ENCODE data around the gene MED31. TPM values are rescaled to one million over a fixed set of nuclear protein-coding genes. Genes with fewer than 3 reads are reported as not detected.

MED31 gene
- total and polyA plus RNA-seq, 2 of the 4 experiments (the other 2 are of a cell fraction) = 5.6 to 11.6 TPM

DNA sequence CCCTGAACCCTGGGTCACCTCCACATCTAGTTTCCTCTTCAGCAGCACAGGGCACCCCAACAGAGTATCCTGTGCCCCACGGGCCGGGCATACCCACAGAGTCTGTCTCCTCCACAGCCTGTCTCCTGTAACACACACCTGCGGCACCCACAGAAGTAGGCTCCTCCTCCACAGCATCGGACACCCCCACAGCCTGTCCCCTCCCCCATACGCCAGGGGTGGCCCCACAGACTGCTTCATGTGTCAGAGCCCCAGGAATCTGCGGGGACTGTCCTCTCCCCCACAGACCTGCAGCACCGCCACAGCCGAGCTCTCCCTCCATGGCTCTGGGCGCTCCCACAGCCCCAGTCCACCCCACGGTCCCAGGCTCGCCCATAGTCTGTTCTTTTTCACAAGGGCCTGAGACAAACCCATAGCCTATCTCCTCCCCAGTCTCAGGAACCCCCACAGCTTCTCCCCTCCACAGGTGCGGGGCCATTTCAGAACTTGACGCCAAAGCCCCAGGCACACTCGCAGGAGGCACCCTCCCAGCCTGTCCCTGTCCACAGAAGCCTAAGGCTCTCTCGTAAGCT lies 12.3 kb downstream of the MED31 start:
- dilution Hi-C loops (cut with HindIII; ENCODE audit: low sequenced_read_pairs, unreplicated experiment) (no loop called here), in situ Hi-C loops (cut with MboI; ENCODE audit: low sequenced_read_pairs) (no loop called here), intact Hi-C loops (cut with micrococcal nuclease) (no loop called here)
- Histone ChIP-seq H3K27me3 (ENCODE audit: control insufficient read depth, insufficient read depth, low read length) (no peaks in the 10 kb centered on the region), H3K9me3 (ENCODE audit: control insufficient read depth, insufficient read depth, low read length) (no peaks in the 10 kb centered on the region), H4K91ac (ENCODE audit: insufficient read depth, low read depth, low read length) (no peak overlapping the region), H3K9me1 (ENCODE audit: insufficient read depth, low read length) (0 out of 2 replicates have a peak, but pooled peaks cover 5% of the 10 kb centered on the region), H2BK5ac (ENCODE audit: low read depth, low read length, poor library complexity, severe bottlenecking) (no peak overlapping the region), H2BK15ac (ENCODE audit: low read depth, low read length) (no peak overlapping the region), H3K27ac (ENCODE audit: insufficient read depth, low read length) (peak overlapping the region; percentile 15; the same call in 1 of the 2 replicates), H3K36me3 (ENCODE audit: control insufficient read depth, insufficient read depth, low read length) (peaks cover 4% of the 10 kb centered on the region), H3K4ac (ENCODE audit: low read depth, low read length) (peak overlapping the region; percentile 73), H3K4me3 (ENCODE audit: insufficient read depth, low read depth, low read length) (peak overlapping the region; percentile 81), H3K23ac (ENCODE audit: low read depth, low read length) (0 out of 2 replicates have a peak overlapping the region, but pooled peaks have one; percentile 89), H3K14ac (replicated peaks; ENCODE audit: low read depth, low read length) (no peak overlapping the region), H2AFZ (replicated peaks; ENCODE audit: low read length, poor library complexity) (peak overlapping the region; percentile 100), H3K56ac (ENCODE audit: extremely low read depth, insufficient read depth, low read length) (no peak overlapping the region), H4K5ac (ENCODE audit: low read depth, low read length) (no peak overlapping the region), H3K79me1 (ENCODE audit: low read depth in 1 of 2, low read length in 2 of 2) (peaks cover 9 to 75% of the 10 kb centered on the region in 2 experiments), H4K20me1 (ENCODE audit: insufficient read depth, low read length) (no peaks in the 10 kb centered on the region; the same call in 1 of the 2 replicates), H3K4me2 (ENCODE audit: low read depth, low read length) (peak overlapping the region; percentile 81), H2AK9ac (replicated peaks; ENCODE audit: low read depth, low read length, poor library complexity) (peak overlapping the region; percentile 94), H2AK5ac (ENCODE audit: low read depth, low read length) (peak overlapping the region; percentile 59), H4K8ac (ENCODE audit: low read depth in 2 of 2, low read length in 2 of 2) (no peak overlapping the region), H3K4me1 (ENCODE audit: control insufficient read depth, insufficient read depth, low read length) (peaks cover 9% of the 10 kb centered on the region), H3K18ac (ENCODE audit: low read depth, low read length) (no peak overlapping the region), H2BK120ac (ENCODE audit: low read depth, low read length) (peak overlapping the region; percentile 6; the same call in 1 of the 2 replicates), H3K9ac (ENCODE audit: low read depth, low read length) (peak overlapping the region; percentile 94), H2BK20ac (ENCODE audit: low read depth, low read length) (no peak overlapping the region)
- POLR2A ChIA-PET (ENCODE audit: unreplicated experiment) = no interaction called here
- WGBS, 2 experiments (ENCODE audit: extremely low coverage in 2 of 2, insufficient read length in 1 of 2) = 65% methylated on average over 6 of the region's 15 CpGs; no CpG with 5 or more reads in 1 of the 2 experiments
- DNase-seq = no peak
- CTCF ChIA-PET = no interaction called here
- ATAC-seq (ENCODE audit: low read depth) = no peak
- TF ChIP-seq BHLHE40 (IDR thresholded peaks at IDR 0.05; ENCODE audit: low read depth, low read length) (no peak), MAZ (IDR thresholded peaks at IDR 0.05; ENCODE audit: borderline replicate concordance, low read depth, low read length) (no peak), MXI1 (IDR thresholded peaks at IDR 0.05; ENCODE audit: borderline replicate concordance, low read depth, low read length) (no peak), FOS (IDR thresholded peaks at IDR 0.05; ENCODE audit: low read depth, low read length) (no peak), CEBPB (IDR thresholded peaks at IDR 0.05; ENCODE audit: low read depth, low read length) (no peak), SMC3 (IDR thresholded peaks at IDR 0.05; ENCODE audit: low read depth, low read length) (no peak)
- TF ChIP-seq, protein P1, sequence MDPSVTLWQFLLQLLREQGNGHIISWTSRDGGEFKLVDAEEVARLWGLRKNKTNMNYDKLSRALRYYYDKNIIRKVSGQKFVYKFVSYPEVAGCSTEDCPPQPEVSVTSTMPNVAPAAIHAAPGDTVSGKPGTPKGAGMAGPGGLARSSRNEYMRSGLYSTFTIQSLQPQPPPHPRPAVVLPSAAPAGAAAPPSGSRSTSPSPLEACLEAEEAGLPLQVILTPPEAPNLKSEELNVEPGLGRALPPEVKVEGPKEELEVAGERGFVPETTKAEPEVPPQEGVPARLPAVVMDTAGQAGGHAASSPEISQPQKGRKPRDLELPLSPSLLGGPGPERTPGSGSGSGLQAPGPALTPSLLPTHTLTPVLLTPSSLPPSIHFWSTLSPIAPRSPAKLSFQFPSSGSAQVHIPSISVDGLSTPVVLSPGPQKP (IDR thresholded peaks at IDR 0.05; ENCODE audit: borderline replicate concordance, low read depth, low read length) = no peak
- TF ChIP-seq, protein P2, sequence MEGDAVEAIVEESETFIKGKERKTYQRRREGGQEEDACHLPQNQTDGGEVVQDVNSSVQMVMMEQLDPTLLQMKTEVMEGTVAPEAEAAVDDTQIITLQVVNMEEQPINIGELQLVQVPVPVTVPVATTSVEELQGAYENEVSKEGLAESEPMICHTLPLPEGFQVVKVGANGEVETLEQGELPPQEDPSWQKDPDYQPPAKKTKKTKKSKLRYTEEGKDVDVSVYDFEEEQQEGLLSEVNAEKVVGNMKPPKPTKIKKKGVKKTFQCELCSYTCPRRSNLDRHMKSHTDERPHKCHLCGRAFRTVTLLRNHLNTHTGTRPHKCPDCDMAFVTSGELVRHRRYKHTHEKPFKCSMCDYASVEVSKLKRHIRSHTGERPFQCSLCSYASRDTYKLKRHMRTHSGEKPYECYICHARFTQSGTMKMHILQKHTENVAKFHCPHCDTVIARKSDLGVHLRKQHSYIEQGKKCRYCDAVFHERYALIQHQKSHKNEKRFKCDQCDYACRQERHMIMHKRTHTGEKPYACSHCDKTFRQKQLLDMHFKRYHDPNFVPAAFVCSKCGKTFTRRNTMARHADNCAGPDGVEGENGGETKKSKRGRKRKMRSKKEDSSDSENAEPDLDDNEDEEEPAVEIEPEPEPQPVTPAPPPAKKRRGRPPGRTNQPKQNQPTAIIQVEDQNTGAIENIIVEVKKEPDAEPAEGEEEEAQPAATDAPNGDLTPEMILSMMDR (conservative IDR thresholded peaks at IDR 0.05; ENCODE audit: low read depth, low read length) = no peak
- BruUV-seq (replicated peaks) = no TSS peak
